IPS-15b (cell line): ENCODE data around the gene WIPI1.
"Not testable (repeated sequence)": the region's sequence is repeated elsewhere in the genome, so short reads cannot be mapped to it uniquely, and the experiment has no call there.

Experiments
- H3K27me3 ChIP-seq: one replicate; pipeline ENCODE4 v1.6.1; 2013; ENCODE audit warnings: low read length; ENCODE audit not compliant: control insufficient read depth, insufficient read depth
- H3K36me3 ChIP-seq: one replicate; pipeline ENCODE4 v1.6.1; 2013; ENCODE audit warnings: low read length; ENCODE audit not compliant: control insufficient read depth, insufficient read depth
- H3K4me1 ChIP-seq: one replicate; pipeline ENCODE4 v1.6.1; 2013; ENCODE audit warnings: mild to moderate bottlenecking, low read length; ENCODE audit not compliant: control insufficient read depth, insufficient read depth
- H3K4me3 ChIP-seq: one replicate; pipeline ENCODE4 v1.5.1; 2013; ENCODE audit warnings: low read depth, low read length
- H3K9ac ChIP-seq: one replicate; pipeline ENCODE4 v1.6.1; 2013; ENCODE audit warnings: low read depth, mild to moderate bottlenecking, low read length
- H3K9me3 ChIP-seq: one replicate; pipeline ENCODE4 v1.6.1; 2013; ENCODE audit warnings: mild to moderate bottlenecking, low read length; ENCODE audit not compliant: control insufficient read depth, insufficient read depth

The WIPI1 gene

GRCh38 chr17:68377771-68378267, 79.5 kb downstream of the WIPI1 start:
- Histone ChIP-seq H3K27me3 (no peaks in the 10 kb centered on the region), H3K4me1 (peaks cover 11% of the 10 kb centered on the region), H3K9ac (no peak overlapping the region), H3K4me3 (no peak overlapping the region), H3K36me3 (no peaks in the 10 kb centered on the region), H3K9me3 (no peaks in the 10 kb centered on the region)

DNA sequence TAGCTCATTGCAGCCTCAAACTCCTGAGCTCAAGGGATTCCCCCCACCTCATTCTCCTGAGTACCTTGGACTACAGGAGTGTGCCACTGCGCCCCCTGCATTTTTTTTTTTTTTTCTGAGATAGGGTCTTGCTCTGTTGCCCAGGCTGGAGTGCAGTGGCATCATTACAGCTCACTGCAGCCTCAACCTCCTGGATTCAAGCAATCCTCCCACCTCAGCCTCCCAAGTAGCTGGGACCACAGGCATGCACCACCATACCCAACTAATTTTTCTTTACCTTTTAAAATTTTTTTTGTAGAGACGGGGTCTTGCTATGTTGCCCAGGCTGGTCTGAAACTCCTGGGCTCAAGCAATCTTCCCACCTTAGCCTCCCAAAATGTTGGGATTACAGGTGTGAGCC, 81.1 kb downstream of the WIPI1 start:
- not testable (repeated sequence) for H3K4me3 ChIP-seq, H3K9me3 ChIP-seq, H3K9ac ChIP-seq, H3K36me3 ChIP-seq, H3K27me3 ChIP-seq
- H3K4me1 ChIP-seq: peaks cover 11% of the 10 kb centered on the region

- Histone ChIP-seq H3K36me3 (no peaks in the 10 kb centered on the region), H3K27me3 (no peaks in the 10 kb centered on the region), H3K4me3 (no peak overlapping the region), H3K9me3 (no peaks in the 10 kb centered on the region), H3K9ac (no peak overlapping the region), H3K4me1 (peaks cover 11% of the 10 kb centered on the region)
Measured at GRCh38 chr17:68375566-68375965, 81.7 kb downstream of the WIPI1 start.
